ENCODE data around the gene RFX5.

Gene RFX5

DNA sequence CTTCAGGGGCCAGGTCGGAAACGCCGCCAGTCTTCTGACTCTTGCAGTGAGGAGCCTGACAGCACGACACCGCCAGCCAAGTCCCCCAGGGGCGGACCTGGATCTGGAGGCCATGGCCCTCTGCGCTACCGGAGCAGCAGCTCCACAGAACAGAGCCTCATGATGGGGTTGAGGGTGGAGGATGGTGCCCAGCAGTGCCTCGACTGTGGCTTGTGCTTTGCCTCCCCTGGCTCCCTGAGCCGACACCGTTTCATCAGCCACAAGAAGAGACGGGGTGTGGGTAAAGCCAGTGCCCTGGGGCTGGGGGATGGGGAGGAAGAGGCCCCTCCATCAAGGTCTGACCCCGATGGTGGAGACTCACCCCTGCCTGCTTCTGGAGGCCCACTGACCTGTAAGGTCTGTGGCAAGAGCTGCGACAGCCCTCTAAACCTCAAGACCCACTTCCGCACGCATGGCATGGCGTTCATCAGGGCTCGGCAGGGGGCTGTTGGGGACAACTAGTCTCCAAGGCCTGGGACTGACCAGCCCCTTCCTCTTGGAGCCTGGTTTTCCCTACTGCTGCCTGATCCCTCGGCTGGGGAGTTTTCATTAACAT lies 56.2 kb downstream of the RFX5 start:
- H3K4me1 ChIP-seq (ENCODE audit: control insufficient read depth, insufficient read depth, low read length): peaks cover 25% of the 10 kb centered on the region

More for the DNA sequence above, 56.2 kb downstream of the RFX5 start:
- Histone ChIP-seq H3K36me3 (ENCODE audit: control insufficient read depth, insufficient read depth, low read length) (peaks cover 84% of the 10 kb centered on the region), H3K9ac (ENCODE audit: low read length) (no peak overlapping the region), H3K9me3 (ENCODE audit: control insufficient read depth, insufficient read depth, low read depth, low read length) (no peaks in the 10 kb centered on the region), H3K27ac (ENCODE audit: low read depth, low read length) (no peak overlapping the region), H3K27me3 (ENCODE audit: control insufficient read depth, insufficient read depth, low read length) (no peaks in the 10 kb centered on the region), H3K4me3 (ENCODE audit: low read depth, low read length) (no peak overlapping the region)

Measured in HUES6 (cell line).